K562 treated with DMSO at 1 percent for 12 hours (cell line): Measurements from ENCODE around the gene ADAMTSL1. TPM values are rescaled to one million over a fixed set of nuclear protein-coding genes. Genes with fewer than 3 reads are reported as not detected.

Experiments
- total RNA-seq: library from RNA; unstranded; fragments of 300-600 nt; gene quantifications from 2 replicates; pipeline ENCODE4 v1.2.3, GENCODE V29; 2022; ENCODE audit not compliant: insufficient read depth

ADAMTSL1 gene, protein sequence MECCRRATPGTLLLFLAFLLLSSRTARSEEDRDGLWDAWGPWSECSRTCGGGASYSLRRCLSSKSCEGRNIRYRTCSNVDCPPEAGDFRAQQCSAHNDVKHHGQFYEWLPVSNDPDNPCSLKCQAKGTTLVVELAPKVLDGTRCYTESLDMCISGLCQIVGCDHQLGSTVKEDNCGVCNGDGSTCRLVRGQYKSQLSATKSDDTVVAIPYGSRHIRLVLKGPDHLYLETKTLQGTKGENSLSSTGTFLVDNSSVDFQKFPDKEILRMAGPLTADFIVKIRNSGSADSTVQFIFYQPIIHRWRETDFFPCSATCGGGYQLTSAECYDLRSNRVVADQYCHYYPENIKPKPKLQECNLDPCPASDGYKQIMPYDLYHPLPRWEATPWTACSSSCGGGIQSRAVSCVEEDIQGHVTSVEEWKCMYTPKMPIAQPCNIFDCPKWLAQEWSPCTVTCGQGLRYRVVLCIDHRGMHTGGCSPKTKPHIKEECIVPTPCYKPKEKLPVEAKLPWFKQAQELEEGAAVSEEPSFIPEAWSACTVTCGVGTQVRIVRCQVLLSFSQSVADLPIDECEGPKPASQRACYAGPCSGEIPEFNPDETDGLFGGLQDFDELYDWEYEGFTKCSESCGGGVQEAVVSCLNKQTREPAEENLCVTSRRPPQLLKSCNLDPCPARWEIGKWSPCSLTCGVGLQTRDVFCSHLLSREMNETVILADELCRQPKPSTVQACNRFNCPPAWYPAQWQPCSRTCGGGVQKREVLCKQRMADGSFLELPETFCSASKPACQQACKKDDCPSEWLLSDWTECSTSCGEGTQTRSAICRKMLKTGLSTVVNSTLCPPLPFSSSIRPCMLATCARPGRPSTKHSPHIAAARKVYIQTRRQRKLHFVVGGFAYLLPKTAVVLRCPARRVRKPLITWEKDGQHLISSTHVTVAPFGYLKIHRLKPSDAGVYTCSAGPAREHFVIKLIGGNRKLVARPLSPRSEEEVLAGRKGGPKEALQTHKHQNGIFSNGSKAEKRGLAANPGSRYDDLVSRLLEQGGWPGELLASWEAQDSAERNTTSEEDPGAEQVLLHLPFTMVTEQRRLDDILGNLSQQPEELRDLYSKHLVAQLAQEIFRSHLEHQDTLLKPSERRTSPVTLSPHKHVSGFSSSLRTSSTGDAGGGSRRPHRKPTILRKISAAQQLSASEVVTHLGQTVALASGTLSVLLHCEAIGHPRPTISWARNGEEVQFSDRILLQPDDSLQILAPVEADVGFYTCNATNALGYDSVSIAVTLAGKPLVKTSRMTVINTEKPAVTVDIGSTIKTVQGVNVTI (N-terminal part only)
- 0.12 TPM in 1 of 2 replicates, not detected in the other for total RNA-seq

DNA sequence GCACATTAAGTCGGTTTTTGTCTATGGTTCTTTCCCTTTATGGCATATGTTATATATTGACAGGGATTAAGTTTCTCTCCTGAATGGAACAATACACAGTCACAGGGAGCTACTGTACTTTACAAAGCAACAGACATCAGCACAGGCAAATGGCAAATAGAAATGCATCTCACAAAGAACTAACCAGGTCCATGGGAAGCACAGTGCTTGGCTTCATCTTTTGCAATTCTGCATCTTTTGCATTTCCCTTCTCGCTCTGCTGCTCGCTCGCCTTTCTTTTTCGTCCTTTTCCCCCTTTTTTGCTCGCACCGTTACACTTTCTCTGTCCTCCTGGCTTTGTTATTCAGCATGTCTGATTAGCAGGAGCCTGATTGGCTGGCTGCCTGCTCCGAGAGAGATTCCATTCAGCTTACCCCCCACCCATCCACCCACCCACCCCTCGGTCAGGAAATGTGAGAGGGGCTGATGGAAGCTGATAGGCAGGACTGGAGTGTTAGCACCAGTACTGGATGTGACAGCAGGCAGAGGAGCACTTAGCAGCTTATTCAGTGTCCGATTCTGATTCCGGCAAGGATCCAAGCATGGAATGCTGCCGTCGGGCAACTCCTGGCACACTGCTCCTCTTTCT lies at the start of gene ADAMTSL1:
Gene ADAMTSL1, plus strand, starts transcription at position 502 of the 628 bp plus-strand sequence. Its CDS starts 80 bp downstream, at position 582.

